HG02973 (cell line): ENCODE data around the gene TTC7B.
"Not testable (repeated sequence)": the region's sequence is repeated elsewhere in the genome, so short reads cannot be mapped to it uniquely, and the experiment has no call there.

ENCODE experiments used
- ATAC-seq: cut with Tn5 transposase; IDR thresholded peaks from one replicate; pipeline ENCODE4 v1.9.1; 2021; ENCODE audit warnings: moderate library complexity; ENCODE audit not compliant: unreplicated experiment

TTC7B gene

DNA sequence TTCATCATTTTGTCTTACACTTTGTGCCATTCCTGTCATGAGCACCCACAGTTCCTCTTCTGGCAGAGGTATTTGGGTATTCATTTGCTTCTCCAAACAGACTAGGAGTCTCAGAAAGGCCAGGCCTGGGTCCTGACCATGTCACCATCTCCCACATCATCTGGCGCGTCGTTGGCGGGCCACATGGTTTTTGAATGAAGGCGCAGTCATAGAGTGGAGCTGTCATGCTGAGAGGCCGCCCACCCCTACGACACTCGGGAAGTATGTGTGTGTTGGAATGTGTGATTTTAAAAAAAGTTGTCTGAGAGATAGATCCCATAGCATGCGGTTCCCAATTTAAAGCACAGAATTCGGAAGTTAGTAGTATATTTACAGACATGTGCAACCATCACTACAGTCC is 15.6 kb upstream of the TTC7B start:
- no peak for ATAC-seq

DNA sequence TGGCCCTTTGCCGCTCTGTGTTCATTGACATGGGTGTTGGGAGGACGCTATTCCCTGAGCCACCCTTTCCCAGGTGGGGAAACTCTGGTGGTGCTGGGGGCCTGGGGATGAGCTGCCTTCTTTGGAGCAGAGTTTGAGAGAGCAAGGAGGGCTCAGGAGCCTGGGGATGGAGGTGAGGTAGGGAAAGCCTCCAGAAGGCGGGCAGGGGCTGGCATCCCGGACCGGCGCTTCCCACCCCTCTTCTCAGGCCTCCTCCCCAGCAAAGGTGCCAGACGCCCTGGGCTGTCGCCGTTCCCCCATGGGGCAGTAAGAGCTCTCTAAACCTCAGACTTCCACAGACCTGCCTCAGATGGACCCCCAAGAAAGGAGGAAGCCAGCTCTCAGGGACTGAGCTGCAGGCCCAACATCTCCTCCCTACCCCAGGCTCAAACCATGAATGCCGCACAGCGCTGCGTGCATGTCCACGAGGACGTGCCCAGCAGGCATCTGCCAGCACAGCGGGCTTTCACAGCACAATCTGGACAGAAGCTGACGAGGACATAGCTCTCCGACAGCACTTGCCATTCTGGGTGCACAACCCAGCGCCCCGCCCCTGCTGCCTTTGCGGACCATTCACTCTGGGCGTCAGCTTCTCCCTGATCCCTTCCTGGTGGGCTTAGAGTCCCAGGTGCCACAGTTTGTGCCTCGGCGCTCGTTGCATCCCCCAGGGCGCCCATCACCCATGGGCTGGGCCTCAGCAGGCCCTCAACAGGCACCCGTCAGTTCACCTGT is 14.9 kb upstream of the TTC7B start:
- ATAC-seq, result no peak

DNA sequence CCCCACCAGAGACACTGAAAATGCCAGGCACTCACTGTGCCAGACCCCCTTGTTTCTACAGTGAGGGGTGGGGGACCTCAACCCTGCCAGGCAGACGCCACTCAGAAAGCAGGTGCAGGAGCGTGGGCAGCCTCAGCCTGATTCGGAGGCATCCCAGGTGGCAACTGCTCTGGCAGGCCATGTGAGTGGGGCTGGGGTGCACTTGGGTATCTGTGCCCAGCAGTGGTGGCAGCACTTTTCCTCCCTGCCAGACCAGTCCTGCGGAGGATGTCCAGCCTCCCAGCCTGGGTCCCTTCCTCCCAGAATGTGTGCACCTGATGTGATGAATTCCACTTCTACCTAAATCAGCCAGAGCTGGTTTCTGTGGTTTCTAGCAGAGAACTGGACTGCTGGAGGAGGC is 13.4 kb upstream of the TTC7B start:
- no peak for ATAC-seq

DNA sequence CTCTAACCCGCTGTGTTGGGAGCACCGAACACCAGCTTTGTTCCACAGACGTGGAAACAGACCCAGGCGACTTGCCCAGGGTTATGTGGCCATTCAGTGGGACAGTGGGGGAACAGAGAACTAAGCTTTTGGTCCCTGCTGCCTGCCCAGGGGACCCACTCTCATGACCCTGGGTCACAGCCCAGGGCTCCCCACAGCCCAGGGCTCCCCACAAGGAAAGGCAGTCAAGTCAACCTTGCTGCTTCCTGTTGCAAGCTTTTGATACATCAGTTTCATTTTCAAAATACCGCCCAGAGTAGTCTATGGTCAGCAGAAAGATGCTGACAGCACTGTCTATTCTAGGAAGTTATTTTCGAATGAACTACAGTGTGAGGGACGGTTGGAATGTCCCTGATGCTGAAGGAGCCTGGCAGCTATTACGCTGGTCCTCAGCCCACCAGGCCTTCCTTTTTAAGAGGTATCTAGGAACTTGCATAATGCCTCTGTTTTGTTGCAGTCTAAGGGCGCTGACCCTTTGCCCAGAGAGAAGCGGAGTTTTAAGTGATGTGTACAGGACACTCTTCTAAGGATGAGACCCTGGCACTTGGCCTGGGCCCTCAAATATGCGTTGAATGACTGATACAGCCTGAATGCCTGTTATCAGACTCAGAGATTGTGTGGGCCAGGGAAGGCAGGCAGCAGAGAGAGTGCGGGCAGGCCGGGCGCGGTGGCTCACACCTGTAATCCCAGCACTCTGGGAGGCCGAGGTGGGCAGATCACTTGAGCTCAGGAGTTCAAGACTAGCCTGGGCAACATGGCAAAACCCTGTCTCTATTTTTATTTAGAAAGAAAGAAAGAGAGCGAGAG is 12.6 kb upstream of the TTC7B start:
- peak; percentile 40 for ATAC-seq

DNA sequence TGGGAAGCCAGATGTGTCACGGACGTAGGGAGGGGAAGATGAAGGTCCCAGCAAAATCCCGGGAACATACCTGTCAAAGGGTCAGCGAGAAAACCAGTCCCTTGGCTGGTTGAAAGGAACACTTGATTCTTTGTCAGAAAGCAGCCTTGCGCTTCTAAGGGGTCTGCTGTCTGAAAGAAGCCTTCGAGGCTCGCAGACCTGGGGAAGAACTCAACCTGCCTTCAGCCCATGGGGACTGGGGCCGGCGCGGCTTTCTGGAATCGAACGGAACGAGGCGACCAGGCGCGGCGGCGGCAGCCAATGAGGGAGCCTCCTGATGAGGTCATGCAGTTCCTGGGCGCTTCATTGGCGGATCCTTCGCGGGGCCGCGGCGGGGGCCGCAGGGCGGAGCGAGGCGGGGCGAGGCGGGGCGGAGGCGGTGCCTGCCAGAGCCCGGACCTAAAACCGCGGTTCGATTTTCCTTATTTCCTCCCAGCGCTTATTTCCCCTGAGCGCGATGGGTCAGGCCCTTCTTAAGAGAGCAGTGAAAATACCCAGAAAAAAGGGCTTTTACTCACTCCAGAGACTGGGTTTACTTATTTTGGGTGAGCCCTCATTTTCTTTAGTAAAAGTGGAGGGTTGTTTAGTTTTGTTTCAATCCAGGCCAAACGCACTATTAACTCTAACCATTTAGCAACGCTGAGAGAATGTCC is 11.8 kb upstream of the TTC7B start:
- ATAC-seq, result peak; percentile 99

DNA sequence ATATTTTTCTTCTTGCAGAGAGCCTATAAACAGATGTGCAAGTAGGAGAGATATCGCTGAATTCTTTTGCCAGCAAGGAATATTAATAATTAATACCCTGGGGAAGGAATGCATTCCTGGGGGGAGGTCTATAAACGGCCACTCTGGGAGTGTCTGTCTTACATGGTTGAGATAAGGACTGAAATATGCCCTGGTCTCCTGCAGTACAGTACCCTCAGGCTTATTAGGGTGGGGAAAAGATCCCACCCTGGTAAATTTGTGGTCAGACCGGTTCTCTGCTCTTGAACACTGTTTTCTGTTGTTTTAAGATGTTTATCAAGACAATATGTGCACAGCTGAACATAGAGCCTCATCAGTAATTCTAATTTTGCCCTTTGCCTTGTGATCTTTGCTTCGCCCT is 7.3 kb upstream of the TTC7B start:
- not testable (repeated sequence) for ATAC-seq

DNA sequence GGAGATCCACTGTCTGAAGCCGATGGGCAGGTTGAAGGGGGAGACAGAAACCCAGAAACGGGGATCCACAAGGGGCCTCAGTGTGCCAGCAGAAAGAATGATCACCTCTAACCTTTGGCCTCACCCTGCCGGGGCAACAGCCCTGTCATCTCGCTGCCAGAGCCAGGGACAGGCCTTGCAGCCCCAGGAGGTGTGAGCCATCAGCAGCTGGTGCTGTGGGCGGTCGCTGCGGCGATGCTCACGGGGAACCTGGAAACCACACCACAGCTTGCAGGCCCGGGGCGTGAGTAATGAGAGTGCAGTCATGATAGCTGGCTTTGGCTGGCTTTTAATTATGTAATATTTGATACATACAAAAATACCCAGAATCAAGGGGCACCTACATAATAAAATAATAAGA is 4.7 kb upstream of the TTC7B start:
- peak; percentile 74 for ATAC-seq

DNA sequence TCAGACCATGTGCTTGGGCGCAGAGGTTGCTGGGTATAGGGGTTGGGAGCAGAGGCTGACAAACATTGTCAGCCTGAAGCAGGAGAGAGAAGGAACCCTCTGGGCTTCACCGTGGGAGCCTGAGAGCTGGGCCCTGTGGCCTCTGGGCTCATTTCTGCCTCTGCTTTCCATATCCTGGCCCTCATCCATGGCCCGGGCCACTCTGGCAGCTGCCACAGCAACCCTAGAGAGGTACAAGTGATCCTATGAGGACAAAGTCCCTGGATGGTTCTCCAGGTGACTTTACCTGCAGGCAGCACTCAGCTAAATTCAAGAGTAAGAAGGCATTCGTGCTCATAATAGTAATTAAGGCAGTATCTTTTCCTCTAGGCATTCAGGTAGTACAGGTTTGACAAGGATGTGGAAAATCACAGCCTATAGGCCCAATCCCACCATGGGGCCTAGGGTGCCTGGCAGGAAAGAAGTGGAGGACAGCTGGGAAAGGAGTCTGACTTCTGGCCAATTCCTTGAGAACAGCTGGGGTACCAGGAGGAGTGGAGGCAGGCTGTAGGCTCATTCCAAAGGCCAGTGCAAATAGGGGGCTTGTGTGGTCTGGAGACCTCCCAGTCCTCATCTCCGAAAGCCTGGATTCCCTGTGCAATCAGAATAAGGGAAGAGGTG is 3.6 kb upstream of the TTC7B start:
- no peak for ATAC-seq

DNA sequence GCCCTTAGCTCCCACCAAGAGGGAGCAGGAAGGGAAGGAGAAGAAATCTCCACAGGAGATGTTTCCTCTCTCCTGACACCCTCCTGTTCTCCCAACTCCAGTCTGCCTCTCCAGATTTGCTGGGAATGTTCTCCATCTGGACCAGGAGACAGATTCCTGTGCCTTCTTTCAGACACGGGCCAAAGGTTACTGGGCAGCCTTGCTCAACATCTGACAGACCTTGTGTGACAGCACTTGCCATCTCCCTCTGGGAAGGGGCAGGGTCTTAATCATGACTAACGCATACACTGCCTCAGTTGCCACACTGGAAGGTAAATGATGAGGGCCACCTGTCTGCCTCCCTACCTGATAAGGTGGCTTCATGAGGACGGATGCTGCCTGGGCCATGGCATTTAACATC is 2.5 kb upstream of the TTC7B start:
- no peak for ATAC-seq

DNA sequence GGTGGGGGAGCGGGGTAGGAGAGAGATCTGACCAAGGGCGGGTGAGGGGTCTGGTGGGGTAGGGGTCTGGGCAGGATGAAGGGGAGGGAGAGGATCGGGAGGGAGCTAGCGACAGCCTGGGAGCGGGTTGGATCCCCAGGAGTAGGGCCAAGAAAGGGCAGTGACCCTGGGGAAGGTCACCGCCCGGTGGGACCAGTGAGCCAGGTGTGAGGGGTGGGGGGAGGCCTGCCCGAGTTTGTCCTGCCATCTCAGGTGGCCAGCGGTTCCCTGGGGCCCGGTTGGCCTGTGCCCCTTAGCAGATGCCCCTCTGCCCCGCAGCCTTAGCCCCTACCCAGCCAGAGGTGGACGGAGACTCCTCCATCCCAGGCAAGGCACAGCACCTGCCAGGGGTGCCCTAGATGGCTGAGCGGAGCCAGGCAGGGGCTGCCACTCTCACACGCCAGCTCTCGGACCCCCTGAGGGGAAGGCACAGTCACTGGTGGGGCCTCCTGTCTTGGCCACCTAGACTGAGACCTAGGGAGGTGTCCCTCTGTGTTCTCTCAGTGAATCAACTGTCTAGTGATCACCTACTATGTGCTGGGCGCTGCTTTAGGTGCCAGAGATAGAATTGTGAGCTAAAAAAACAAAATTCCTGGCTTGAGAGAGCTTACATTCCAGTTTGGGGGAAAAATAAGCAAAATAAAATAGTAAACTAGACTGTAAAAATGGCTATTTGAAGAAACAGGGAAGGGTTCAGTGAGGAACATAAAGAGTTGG is 629 bp upstream of the TTC7B start:
- ATAC-seq, result no peak

DNA sequence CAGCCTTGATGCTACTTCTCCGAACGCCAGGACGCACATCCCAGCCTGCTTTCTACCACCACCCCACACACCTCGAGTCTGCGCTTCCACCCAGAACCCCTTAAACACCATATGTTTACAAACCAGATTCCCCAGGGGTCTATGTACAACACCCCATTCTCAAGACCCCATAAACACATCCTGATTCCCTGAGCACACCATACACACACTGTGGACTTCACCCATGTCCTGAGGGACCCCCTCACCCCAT is 733 bp downstream of the TTC7B start:
- no peak for ATAC-seq

DNA sequence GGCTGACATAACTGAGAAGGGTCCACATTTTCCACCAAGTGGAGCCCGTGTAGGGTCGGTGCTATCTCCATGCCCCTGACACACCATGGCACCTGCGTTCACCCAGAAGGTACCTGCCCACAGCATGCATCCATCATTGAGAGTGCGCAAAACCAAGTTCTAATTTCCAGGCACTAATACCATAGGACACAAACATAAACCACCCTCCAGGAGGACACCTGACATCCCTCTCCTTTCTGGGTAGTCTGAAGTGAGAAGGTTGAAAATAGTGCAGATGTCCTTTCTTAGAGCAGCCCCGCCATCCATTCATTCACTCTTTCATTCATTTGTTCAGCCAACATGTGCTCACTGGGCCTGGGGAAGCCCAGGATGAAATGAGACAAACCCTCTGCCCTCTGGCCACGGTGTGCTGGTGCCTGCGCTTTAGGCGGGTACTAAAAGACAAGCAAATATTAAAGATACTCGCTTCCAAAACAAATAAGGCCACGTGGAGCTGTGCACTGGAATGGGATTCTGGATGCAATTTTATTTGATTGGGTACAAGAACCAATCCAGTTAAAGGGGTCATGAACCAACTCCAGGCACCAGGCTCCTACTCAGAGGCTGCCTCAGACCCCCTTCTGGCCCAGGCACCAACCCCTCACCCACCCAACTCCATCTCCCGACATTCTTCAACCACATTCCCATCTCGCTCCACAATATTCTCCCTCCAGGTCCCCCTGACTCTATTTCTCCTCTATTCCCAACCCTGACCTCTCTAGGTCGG is 1.2 kb downstream of the TTC7B start:
- no peak for ATAC-seq

DNA sequence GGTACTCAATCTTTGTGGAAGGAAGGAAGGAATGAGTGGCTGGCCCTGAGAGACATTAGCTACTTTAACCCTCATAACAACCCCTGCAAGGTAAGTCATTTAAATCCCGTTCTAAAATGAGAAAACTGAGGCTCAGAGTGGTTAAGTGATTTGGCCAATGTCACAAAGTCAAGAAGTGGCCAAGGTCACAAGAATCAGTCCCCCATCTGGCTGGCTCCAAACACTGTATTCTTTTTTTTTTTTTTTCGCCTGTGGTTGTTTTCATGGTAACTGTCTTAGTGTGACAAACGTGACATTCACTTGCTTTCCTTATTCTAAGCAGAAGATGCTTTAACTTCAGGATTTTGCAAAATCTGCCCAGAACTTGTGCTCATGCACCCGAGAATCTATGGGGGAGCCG is 2.8 kb downstream of the TTC7B start:
- no peak for ATAC-seq

DNA sequence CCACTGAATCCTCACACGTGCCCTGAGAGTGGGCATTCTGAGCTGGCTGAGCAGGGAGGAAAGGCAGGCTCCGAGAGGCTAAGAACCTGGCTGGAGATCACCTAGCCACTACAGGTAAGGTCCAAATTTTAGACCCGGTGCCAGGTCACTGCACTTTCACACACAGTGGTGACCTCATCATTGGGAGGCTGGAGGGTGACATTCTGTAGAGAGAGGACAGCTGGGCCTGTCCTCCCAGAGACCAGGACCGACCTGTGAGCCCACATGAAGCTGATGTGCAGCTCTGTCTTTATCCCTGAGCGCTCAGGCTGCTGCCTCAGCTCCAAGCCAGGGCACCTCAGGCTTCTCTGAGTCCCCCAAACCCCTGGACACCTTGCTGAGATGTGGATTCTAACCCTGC is 4.1 kb downstream of the TTC7B start:
- no peak for ATAC-seq

DNA sequence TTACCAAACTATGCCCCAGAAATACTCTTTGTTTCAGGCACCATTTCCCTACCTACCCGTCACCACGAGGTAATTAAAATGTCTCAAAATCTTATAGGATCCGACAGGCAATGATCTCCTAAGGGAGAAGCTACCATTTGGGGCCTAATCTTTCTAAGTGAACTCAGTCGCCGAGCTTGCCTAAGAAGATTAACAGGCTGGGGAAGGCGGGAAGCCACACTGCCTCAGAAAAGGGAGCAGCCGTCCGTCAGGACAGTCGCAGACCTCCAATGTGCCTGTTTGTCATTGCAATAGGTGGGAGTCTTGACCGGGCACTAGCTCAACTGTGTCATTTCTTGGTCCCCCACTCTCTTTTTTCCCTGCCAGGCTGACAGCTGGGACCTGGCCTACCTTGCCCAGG is 4.6 kb downstream of the TTC7B start:
- no peak for ATAC-seq

DNA sequence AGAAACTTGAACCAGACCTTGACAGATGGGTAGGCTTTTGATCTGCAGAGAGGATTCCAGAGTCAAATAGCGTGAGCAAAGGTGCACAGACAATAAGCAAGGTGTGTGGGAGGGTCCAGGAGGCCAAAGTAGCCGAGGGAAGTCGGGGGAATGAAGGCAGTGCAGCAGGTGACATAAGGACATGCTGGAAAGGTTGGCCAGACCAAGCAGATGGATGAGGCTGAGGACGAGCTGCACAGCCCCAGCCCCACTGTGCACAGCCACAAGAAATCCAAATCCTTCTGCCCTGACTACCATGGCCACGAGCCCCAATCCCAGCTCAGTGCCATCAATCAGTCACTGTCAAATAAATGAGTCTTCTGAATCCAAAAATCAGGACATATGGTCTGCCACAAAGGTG is 5.4 kb downstream of the TTC7B start:
- no peak for ATAC-seq

DNA sequence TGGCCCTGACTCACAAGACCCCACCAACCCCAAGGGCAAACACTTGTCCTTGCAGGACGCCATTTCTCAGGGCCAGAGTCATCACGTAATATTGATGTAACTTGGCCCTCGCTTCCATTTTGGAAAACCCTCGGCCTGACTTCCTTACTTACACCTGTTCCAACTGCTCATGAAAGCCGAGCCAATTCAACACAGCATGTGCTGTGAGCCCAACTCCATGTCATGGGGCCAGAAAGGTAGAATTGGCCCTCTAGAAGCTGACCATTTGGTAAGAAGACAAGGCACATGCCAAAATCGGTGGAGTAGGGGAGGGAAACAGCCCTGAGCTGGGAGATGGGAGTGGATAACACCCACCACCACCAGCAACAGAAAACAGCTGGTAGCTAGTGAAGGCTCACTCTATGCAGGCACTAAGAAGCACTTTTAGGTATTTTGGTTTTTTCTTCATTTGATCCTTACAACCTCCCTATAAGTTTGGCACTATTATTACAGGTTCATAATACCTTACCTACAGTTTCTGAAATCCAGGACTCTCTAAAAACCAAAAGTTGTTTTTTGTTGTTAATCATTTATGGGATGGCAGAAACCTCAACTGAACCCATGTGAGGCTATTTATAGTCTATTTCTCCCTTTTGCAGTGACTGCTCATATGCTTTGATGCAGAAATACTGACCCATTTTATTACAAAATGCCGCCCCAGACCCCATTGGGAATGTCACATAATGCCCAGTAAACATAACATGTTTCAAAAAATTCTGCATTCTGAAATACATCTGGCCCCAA is 6.5 kb downstream of the TTC7B start:
- ATAC-seq, result no peak

DNA sequence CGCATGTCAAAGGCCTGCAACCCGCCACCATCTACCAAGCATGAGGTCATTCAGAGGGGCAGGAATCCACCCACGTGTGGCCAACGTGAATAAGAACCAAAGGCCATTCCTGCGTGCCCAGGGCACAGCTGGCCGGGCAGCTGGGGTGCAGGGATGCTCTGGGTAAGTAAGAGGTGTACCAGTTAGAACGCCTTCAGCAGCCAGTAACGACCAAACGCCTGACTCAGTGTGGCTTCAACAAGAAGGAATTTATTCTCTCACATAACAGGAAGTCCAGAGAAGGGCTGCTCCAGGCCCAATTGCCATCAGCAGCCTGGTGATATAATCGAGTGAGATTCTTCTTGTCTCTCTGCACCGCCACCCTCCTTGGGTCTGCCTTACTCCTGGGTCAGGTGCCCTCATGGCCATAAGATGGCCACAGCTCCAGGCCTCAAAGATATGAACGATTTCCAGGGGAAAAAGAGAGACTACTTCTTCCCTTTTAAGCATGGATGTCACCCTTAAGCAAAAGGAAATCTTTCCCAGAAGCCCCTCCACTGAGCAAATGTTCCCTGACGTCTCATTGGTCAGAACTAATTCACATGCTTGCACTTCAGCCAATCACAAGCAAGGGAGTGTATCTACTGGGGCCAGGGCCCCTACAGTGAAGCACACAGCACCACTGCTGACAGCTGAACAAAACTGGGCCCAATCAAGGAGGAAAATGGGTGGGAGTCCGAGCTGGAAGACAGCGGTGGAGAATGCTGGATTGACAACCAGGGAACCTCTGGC is 7.3 kb downstream of the TTC7B start:
- no peak for ATAC-seq

DNA sequence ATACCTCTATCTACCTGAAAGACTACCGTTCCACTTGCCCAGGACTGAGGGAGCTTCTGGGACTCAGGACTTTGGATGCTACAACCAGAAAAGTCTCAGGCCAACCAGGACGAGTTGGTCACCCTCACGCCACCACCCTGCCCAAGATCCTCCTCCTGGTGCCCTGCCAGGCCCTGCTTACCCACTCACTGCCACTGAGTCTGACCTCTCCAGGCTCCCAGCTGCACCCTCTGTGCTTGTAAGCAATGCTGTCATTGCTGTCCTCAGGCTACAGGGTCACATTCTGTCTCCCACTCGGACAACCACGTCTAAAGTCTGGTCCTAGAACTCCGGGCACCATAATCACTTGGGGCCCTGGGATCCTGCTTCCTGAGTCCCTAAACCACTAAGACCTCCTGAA is 9.2 kb downstream of the TTC7B start:
- no peak for ATAC-seq
